Cardiac fibroblast (primary cell): ENCODE measurements around the gene ARMC5.

ENCODE experiments used
- DNase-seq, 2 donors: peaks; one replicate each; pipeline versions ENCODE4 v3.0.0 to v3.0.0-alpha.2; 2010; ENCODE audit warnings: low read depth in 2 of 2
- H3K4me3 ChIP-seq, 2 donors: replicated peaks in 1 of 2; 1 replicate in 1 of 2; 2 replicates in 1 of 2; pipeline ENCODE4 v1.5.1; 2011; ENCODE audit warnings: low read depth in 2 of 2, low read length in 2 of 2, mild to moderate bottlenecking in 2 of 2, moderate library complexity in 1 of 2
- CTCF ChIP-seq: IDR thresholded peaks from one replicate; pipeline ENCODE4 v1.5.1; 2011; ENCODE audit warnings: low read depth, mild to moderate bottlenecking, low read length, inconsistent platforms

Gene ARMC5

GRCh38 chr16:31474173-31474714 lies 14.9 kb downstream of the ARMC5 start:
- peak; percentile 62 to 87 for DNase-seq
- no peak overlapping the region for H3K4me3 ChIP-seq
- no peak for TF ChIP-seq CTCF

GRCh38 chr16:31474773-31475738 lies 15.8 kb downstream of the ARMC5 start:
- no peak overlapping the region for H3K4me3 ChIP-seq
- TF ChIP-seq CTCF = no peak
- no peak for DNase-seq

- no peak for DNase-seq
- TF ChIP-seq CTCF = no peak
These were observed 16.6 kb downstream of the ARMC5 start for GRCh38 chr16:31475946-31476302.

GRCh38 chr16:31476303-31477219 lies 17.3 kb downstream of the ARMC5 start:
- no peak for TF ChIP-seq CTCF
- no peak overlapping the region for H3K4me3 ChIP-seq
- DNase-seq = no peak

More at GRCh38 chr16:31475946-31476302, 16.6 kb downstream of the ARMC5 start:
- H3K4me3 ChIP-seq = no peak overlapping the region

- H3K4me3 ChIP-seq = no peak overlapping the region
- TF ChIP-seq CTCF = no peak
- no peak for DNase-seq
These were observed 18.2 kb downstream of the ARMC5 start for GRCh38 chr16:31477220-31478216.
